Heart left ventricle (tissue), 13 donors: Measurements from ENCODE around the gene DOCK8.

ENCODE experiments used
- POLR2A ChIP-seq, 2 donors: fragments of 450-650 bp; IDR thresholded peaks; one replicate each; pipeline ENCODE4 v1.6.1; 2017; ENCODE audit warnings: antibody characterized with exemption in 2 of 2, mild to moderate bottlenecking in 2 of 2, moderate library complexity in 2 of 2
- TF ChIP-seq, protein P1 (sequence below), 12 donors: fragments of 200-600 bp; sonication (generic) in 4 of 12; IDR thresholded peaks; one replicate each; pipeline versions ENCODE4 v1.5.0 to v1.8.0; 2018 to 2022; ENCODE audit warnings: antibody characterized with exemption in 12 of 12, mild to moderate bottlenecking in 5 of 12
- donor health status: ischemic (EF 13 %, LVEDD 7.1; RV severe dilation, severe dysfunction).
- donor health status: DM: no; HTN: yes; CAD: no.
- donor health status: DM: no; HTN: no; CAD: no.
- donor health status: ischemic (EF 25% LVEDD 6.9; RV normal size, moderate dysfunction).
- donor health status: ischemic (EF 25% LVEDD 5.7; RV mildly dilated, moderate dysfunction).
- donor health status: ischemic (EF 35%, LVEDD 5.7; RV mildly dilated, moderate dysfunction).
- donor health status: nonischemic (EF 11% LVEDD 7.7; RV severe dilation, severe dysfunction).
- donor health status: DM: yes; HTN: yes; CAD: no.
- donor health status: PGD.
- donor health status: ischemic (EF 29% LVEDD 5.4; RV normal size, mild dysfunction).
- donor health status: nonischemic (EF 23%, LVEDD 6.1; RV moderate dilation, normal function).

DNA sequence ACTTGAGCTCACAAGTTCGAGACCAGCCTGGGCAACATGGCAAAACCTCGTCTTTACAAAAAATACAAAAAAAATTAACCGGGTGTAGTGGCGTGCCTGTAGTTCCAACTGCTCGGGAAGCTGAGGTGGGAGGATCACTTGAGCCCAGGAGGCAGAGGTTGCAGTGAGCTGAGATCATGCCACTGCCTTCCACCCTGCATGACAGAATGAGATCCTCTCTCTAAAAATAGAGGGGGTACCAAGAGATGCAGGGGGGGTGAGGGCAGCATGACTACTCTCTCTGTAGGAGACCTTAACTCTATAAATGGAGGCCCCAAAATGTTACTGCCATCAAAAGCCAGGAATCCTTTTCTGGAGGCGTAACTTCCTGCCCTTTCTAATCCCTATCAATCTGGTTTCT, 243.9 kb downstream of the DOCK8 start:
- TF ChIP-seq, protein P1, sequence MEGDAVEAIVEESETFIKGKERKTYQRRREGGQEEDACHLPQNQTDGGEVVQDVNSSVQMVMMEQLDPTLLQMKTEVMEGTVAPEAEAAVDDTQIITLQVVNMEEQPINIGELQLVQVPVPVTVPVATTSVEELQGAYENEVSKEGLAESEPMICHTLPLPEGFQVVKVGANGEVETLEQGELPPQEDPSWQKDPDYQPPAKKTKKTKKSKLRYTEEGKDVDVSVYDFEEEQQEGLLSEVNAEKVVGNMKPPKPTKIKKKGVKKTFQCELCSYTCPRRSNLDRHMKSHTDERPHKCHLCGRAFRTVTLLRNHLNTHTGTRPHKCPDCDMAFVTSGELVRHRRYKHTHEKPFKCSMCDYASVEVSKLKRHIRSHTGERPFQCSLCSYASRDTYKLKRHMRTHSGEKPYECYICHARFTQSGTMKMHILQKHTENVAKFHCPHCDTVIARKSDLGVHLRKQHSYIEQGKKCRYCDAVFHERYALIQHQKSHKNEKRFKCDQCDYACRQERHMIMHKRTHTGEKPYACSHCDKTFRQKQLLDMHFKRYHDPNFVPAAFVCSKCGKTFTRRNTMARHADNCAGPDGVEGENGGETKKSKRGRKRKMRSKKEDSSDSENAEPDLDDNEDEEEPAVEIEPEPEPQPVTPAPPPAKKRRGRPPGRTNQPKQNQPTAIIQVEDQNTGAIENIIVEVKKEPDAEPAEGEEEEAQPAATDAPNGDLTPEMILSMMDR (IDR thresholded peaks at IDR 0.05), result no peak
- TF ChIP-seq POLR2A (IDR thresholded peaks at IDR 0.05), result no peak
